PC-9 (cell line): ENCODE data around the gene PDE7B.

Experiments used
- CTCF ChIP-seq: fragments of 200-600 bp; sonication (generic); conservative IDR thresholded peaks from 2 replicates; pipeline ENCODE4 v1.6.1; 2017; ENCODE audit warnings: mixed run types, antibody characterized with exemption, mild to moderate bottlenecking, moderate library complexity
- EZH2 ChIP-seq: fragments of 200-600 bp; sonication (generic); IDR thresholded peaks from 2 replicates; pipeline ENCODE4 v1.8.0; 2017; ENCODE audit warnings: antibody characterized with exemption, low read depth

GRCh38 chr6:135901774-135902524 lies 50.4 kb downstream of the PDE7B start:
- TF ChIP-seq CTCF (no peak), EZH2 (no peak)
